ENCODE measurements around the gene CHRDL2. TPM values are rescaled to one million over a fixed set of nuclear protein-coding genes. Genes with fewer than 3 reads are reported as not detected.
"Not testable (repeated sequence)": the region's sequence is repeated elsewhere in the genome, so short reads cannot be mapped to it uniquely, and the experiment has no call there.

The CHRDL2 gene
- total and polyA plus RNA-seq, 2 donors (not counting 1 experiment from before 2014, with no cell fraction given): not detected

GRCh38 chr11:74754507-74755252 is 23.5 kb upstream of the CHRDL2 start:
- peak; percentile 92 to 96 for DNase-seq (ENCODE audit: low read depth in 2 of 2)
- no peak overlapping the region for H2AFZ ChIP-seq (ENCODE audit: low read length)
- peak overlapping the region; percentile 78 for H3K27ac ChIP-seq (ENCODE audit: insufficient read depth, low read length)
- no peaks in the 10 kb centered on the region for H3K27me3 ChIP-seq (ENCODE audit: control insufficient read depth, insufficient read depth, low read length)
- H3K4me1 ChIP-seq (ENCODE audit: control insufficient read depth, extremely low read depth, insufficient read depth, low read length): peaks cover 23% of the 10 kb centered on the region
- peak overlapping the region; percentile 59 for H3K4me2 ChIP-seq (ENCODE audit: extremely low read depth, insufficient read depth, low read length)
- no peaks in the 10 kb centered on the region for H4K20me1 ChIP-seq (ENCODE audit: control insufficient read depth, extremely low read depth, insufficient read depth, low read length)
- H3K4me3 ChIP-seq (replicated peaks in 1 of 4; ENCODE audit: control extremely low read depth in 1 of 4, insufficient read depth in 1 of 4, low read depth in 3 of 4, low read length in 4 of 4): peak overlapping the region in 1 of 4 experiments; percentile 45
- H3K79me2 ChIP-seq (ENCODE audit: control insufficient read depth, insufficient read depth, low read length): peaks cover 64% of the 10 kb centered on the region
- TF ChIP-seq CTCF (conservative IDR thresholded peaks at IDR 0.05 in 1 of 2, IDR thresholded peaks at IDR 0.05 in 1 of 2; ENCODE audit: low read depth in 1 of 2, low read length in 2 of 2) (no peak), EZH2 (IDR thresholded peaks at IDR 0.05; ENCODE audit: low read length, missing control alignments) (no peak)
- no peak overlapping the region for H3K9ac ChIP-seq (ENCODE audit: insufficient read depth, low read length)
- H3K36me3 ChIP-seq (ENCODE audit: control insufficient read depth, insufficient read depth, low read length): no peaks in the 10 kb centered on the region
- H3K9me3 ChIP-seq (ENCODE audit: control insufficient read depth, insufficient read depth, low read depth, low read length): no peaks in the 10 kb centered on the region

DNA sequence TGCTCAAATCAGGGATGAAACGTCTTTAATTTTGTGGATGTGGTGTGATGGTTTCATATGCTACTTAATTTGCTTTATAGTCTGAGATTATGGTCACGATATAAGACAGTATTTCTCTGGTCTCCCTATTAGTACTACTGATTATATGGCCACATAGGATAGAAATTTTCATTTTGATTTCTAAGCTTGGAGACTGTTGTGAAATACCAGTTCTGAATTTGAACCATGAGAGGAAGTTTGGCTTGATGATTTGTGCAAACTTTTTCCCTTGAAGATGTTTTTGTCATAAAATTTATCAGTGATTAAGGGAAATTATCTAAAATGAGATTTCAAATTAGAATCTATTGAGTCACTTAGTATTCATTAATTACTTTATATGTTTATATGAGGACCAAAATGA is 20.1 kb upstream of the CHRDL2 start:
- H3K4me3 ChIP-seq (replicated peaks in 1 of 4; ENCODE audit: control extremely low read depth in 1 of 4, insufficient read depth in 1 of 4, low read depth in 3 of 4, low read length in 4 of 4): peak overlapping the region in 1 of 4 experiments; percentile 96
- peak overlapping the region; percentile 64 for H3K4me2 ChIP-seq (ENCODE audit: extremely low read depth, insufficient read depth, low read length)
- H3K79me2 ChIP-seq (ENCODE audit: control insufficient read depth, insufficient read depth, low read length): peaks cover 68% of the 10 kb centered on the region
- no peak overlapping the region for H2AFZ ChIP-seq (ENCODE audit: low read length)
- H3K27ac ChIP-seq (ENCODE audit: insufficient read depth, low read length): no peak overlapping the region
- no peaks in the 10 kb centered on the region for H3K36me3 ChIP-seq (ENCODE audit: control insufficient read depth, insufficient read depth, low read length)
- no peak overlapping the region for H3K9ac ChIP-seq (ENCODE audit: insufficient read depth, low read length)
- H3K9me3 ChIP-seq (ENCODE audit: control insufficient read depth, insufficient read depth, low read depth, low read length): no peaks in the 10 kb centered on the region
- no peak for TF ChIP-seq CTCF (conservative IDR thresholded peaks at IDR 0.05 in 1 of 2, IDR thresholded peaks at IDR 0.05 in 1 of 2; ENCODE audit: low read depth in 1 of 2, low read length in 2 of 2)
- TF ChIP-seq EZH2 (IDR thresholded peaks at IDR 0.05; ENCODE audit: low read length, missing control alignments): no peak
- DNase-seq (ENCODE audit: low read depth in 2 of 2): no peak
- H3K27me3 ChIP-seq (ENCODE audit: control insufficient read depth, insufficient read depth, low read length): no peaks in the 10 kb centered on the region
- no peaks in the 10 kb centered on the region for H4K20me1 ChIP-seq (ENCODE audit: control insufficient read depth, extremely low read depth, insufficient read depth, low read length)
- peaks cover 24% of the 10 kb centered on the region for H3K4me1 ChIP-seq (ENCODE audit: control insufficient read depth, extremely low read depth, insufficient read depth, low read length)

DNA sequence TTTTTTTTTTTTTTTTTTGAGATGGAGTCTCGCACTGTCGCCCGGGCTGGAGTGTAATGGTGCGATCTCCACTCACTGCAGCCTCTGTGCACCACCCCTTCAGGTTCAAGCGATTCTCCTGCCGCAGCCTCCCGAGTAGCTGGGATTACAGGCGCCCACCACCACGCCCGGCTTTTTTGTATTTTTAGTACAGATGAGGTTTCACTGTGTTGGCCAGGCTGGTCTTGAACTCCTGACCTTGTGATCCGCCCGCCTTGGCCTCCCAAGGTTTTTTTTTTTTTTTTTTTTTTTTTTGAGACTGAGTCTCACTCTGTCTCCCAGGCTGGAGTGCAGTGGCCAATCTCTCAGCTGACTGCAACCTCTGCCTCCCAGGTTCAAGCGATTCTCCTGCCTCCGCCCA is 19.4 kb upstream of the CHRDL2 start:
- H3K4me1 ChIP-seq (ENCODE audit: control insufficient read depth, extremely low read depth, insufficient read depth, low read length): peaks cover 17% of the 10 kb centered on the region
- H2AFZ ChIP-seq (ENCODE audit: low read length); H3K9ac ChIP-seq (ENCODE audit: insufficient read depth, low read length); H3K36me3 ChIP-seq (ENCODE audit: control insufficient read depth, insufficient read depth, low read length); H3K27me3 ChIP-seq (ENCODE audit: control insufficient read depth, insufficient read depth, low read length); H3K9me3 ChIP-seq (ENCODE audit: control insufficient read depth, insufficient read depth, low read depth, low read length); DNase-seq (ENCODE audit: low read depth in 2 of 2); H3K27ac ChIP-seq (ENCODE audit: insufficient read depth, low read length); H4K20me1 ChIP-seq (ENCODE audit: control insufficient read depth, extremely low read depth, insufficient read depth, low read length): not testable (repeated sequence)
- H3K4me3 ChIP-seq (replicated peaks in 1 of 4; ENCODE audit: control extremely low read depth in 1 of 4, insufficient read depth in 1 of 4, low read depth in 3 of 4, low read length in 4 of 4): peak overlapping the region in 3 of 4 experiments; percentile 74 to 96 (median 80)
- peak overlapping the region; percentile 85 for H3K4me2 ChIP-seq (ENCODE audit: extremely low read depth, insufficient read depth, low read length)
- peaks cover 61% of the 10 kb centered on the region for H3K79me2 ChIP-seq (ENCODE audit: control insufficient read depth, insufficient read depth, low read length)
